DOHH2 (cell line): Measurements from ENCODE around the gene AKAP4.

Source experiments
- H3F3A ChIP-seq: fragments of 200-600 bp; sonication (generic), shearing (Covaris generic); 2 replicates; pipeline ENCODE4 v1.6.0; 2016; ENCODE audit warnings: antibody characterized with exemption, mild to moderate bottlenecking; ENCODE audit not compliant: control insufficient read depth, insufficient read depth
- H3K27ac ChIP-seq: fragments of 200-600 bp; sonication (generic); 2 replicates; pipeline ENCODE4 v1.5.1; 2014; ENCODE audit warnings: low read depth, mild to moderate bottlenecking, low read length, moderate library complexity
- H3K27me3 ChIP-seq: fragments of 200-600 bp; sonication (generic); 2 replicates; pipeline ENCODE4 v1.6.1; 2014; ENCODE audit warnings: mild to moderate bottlenecking, low read length, mixed read lengths; ENCODE audit not compliant: control insufficient read depth
- H3K36me3 ChIP-seq: fragments of 200-600 bp; sonication (generic); 2 replicates; pipeline ENCODE4 v1.6.1; 2014; ENCODE audit warnings: mild to moderate bottlenecking, low read length, moderate library complexity, mixed read lengths; ENCODE audit not compliant: control insufficient read depth
- H3K4me1 ChIP-seq: fragments of 200-600 bp; sonication (generic); 2 replicates; pipeline ENCODE4 v1.6.1; 2014; ENCODE audit warnings: mild to moderate bottlenecking, low read length, mixed read lengths; ENCODE audit not compliant: control insufficient read depth
- H3K4me2 ChIP-seq: fragments of 200-600 bp; sonication (generic); 2 replicates; pipeline ENCODE4 v1.6.0; 2014; ENCODE audit warnings: mild to moderate bottlenecking, low read length, moderate library complexity
- H3K4me3 ChIP-seq: fragments of 200-600 bp; sonication (generic); 2 replicates; pipeline ENCODE4 v1.5.1; 2014; ENCODE audit warnings: mild to moderate bottlenecking, low read length, mixed read lengths
- H3K79me2 ChIP-seq: fragments of 200-600 bp; sonication (generic); 2 replicates; pipeline ENCODE4 v1.6.1; 2014; ENCODE audit warnings: mild to moderate bottlenecking, low read length, mixed read lengths; ENCODE audit not compliant: control insufficient read depth
- H3K9me2 ChIP-seq: fragments of 200-600 bp; sonication (generic); replicated peaks from 2 replicates; pipeline ENCODE4 v1.6.1; 2014; ENCODE audit warnings: mild to moderate bottlenecking, low read length, mixed read lengths; ENCODE audit not compliant: control insufficient read depth
- H3K9me3 ChIP-seq: fragments of 200-600 bp; sonication (generic); 2 replicates; pipeline ENCODE4 v1.6.1; 2014; ENCODE audit warnings: antibody characterized with exemption, low read length, mixed read lengths; ENCODE audit not compliant: control insufficient read depth, insufficient read depth
- H4K20me1 ChIP-seq: fragments of 200-600 bp; sonication (generic); 2 replicates; pipeline ENCODE4 v1.6.0; 2014; ENCODE audit warnings: low read depth, mild to moderate bottlenecking, antibody characterized with exemption, low read length, moderate library complexity; ENCODE audit not compliant: control insufficient read depth, insufficient read depth
- EZH2phosphoT487 ChIP-seq: fragments of 200-600 bp; sonication (generic); IDR thresholded peaks from 2 replicates; pipeline ENCODE4 v1.6.1; 2017; ENCODE audit warnings: borderline replicate concordance, mild to moderate bottlenecking, antibody characterized with exemption, low read length, moderate library complexity, mixed read lengths
- TF ChIP-seq, protein P1 (sequence below): fragments of 200-600 bp; sonication (generic); IDR thresholded peaks from one replicate; pipeline ENCODE4 v1.5.1; 2014; ENCODE audit warnings: antibody characterized with exemption, mild to moderate bottlenecking, low read depth, low read length; ENCODE audit not compliant: poor library complexity, severe bottlenecking

AKAP4 gene

GRCh38 chrX:50165727-50166126 is 35.1 kb downstream of the AKAP4 start:
- H4K20me1 ChIP-seq = no peaks in the 10 kb centered on the region
- H3K36me3 ChIP-seq = no peaks in the 10 kb centered on the region
- no peak overlapping the region for H3K27ac ChIP-seq
- H3K79me2 ChIP-seq = no peaks in the 10 kb centered on the region
- TF ChIP-seq EZH2phosphoT487 = no peak
- TF ChIP-seq, protein P1, sequence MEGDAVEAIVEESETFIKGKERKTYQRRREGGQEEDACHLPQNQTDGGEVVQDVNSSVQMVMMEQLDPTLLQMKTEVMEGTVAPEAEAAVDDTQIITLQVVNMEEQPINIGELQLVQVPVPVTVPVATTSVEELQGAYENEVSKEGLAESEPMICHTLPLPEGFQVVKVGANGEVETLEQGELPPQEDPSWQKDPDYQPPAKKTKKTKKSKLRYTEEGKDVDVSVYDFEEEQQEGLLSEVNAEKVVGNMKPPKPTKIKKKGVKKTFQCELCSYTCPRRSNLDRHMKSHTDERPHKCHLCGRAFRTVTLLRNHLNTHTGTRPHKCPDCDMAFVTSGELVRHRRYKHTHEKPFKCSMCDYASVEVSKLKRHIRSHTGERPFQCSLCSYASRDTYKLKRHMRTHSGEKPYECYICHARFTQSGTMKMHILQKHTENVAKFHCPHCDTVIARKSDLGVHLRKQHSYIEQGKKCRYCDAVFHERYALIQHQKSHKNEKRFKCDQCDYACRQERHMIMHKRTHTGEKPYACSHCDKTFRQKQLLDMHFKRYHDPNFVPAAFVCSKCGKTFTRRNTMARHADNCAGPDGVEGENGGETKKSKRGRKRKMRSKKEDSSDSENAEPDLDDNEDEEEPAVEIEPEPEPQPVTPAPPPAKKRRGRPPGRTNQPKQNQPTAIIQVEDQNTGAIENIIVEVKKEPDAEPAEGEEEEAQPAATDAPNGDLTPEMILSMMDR = no peak
- H3K4me2 ChIP-seq = no peak overlapping the region
- no peaks in the 10 kb centered on the region for H3F3A ChIP-seq
- no peaks in the 10 kb centered on the region for H3K4me1 ChIP-seq
- no peaks in the 10 kb centered on the region for H3K9me2 ChIP-seq
- no peaks in the 10 kb centered on the region for H3K27me3 ChIP-seq
- H3K9me3 ChIP-seq = no peaks in the 10 kb centered on the region
- H3K4me3 ChIP-seq = no peak overlapping the region

GRCh38 chrX:50161127-50161526 is 39.7 kb downstream of the AKAP4 start:
- H3K79me2 ChIP-seq = no peaks in the 10 kb centered on the region
- H3F3A ChIP-seq = no peaks in the 10 kb centered on the region
- H3K27ac ChIP-seq = no peak overlapping the region
- TF ChIP-seq, protein P1 = no peak
- no peak for TF ChIP-seq EZH2phosphoT487
- no peaks in the 10 kb centered on the region for H3K9me2 ChIP-seq
- no peaks in the 10 kb centered on the region for H3K27me3 ChIP-seq
- H3K9me3 ChIP-seq = no peaks in the 10 kb centered on the region
- no peaks in the 10 kb centered on the region for H3K4me1 ChIP-seq
- H3K36me3 ChIP-seq = no peaks in the 10 kb centered on the region
- H3K4me2 ChIP-seq = no peak overlapping the region
- no peak overlapping the region for H3K4me3 ChIP-seq
- no peaks in the 10 kb centered on the region for H4K20me1 ChIP-seq

GRCh38 chrX:50158593-50158992 is 42.2 kb downstream of the AKAP4 start:
- no peaks in the 10 kb centered on the region for H3K36me3 ChIP-seq
- H4K20me1 ChIP-seq = no peaks in the 10 kb centered on the region
- no peak overlapping the region for H3K4me3 ChIP-seq
- H3K27ac ChIP-seq = no peak overlapping the region
- H3F3A ChIP-seq = no peaks in the 10 kb centered on the region
- H3K9me3 ChIP-seq = no peaks in the 10 kb centered on the region
- no peaks in the 10 kb centered on the region for H3K4me1 ChIP-seq
- TF ChIP-seq, protein P1 = no peak
- no peak for TF ChIP-seq EZH2phosphoT487
- no peaks in the 10 kb centered on the region for H3K9me2 ChIP-seq
- no peaks in the 10 kb centered on the region for H3K27me3 ChIP-seq
- no peaks in the 10 kb centered on the region for H3K79me2 ChIP-seq
- H3K4me2 ChIP-seq = no peak overlapping the region
